Measurements from ENCODE around the gene RAB28. TPM values are rescaled to one million over a fixed set of nuclear protein-coding genes. Genes with fewer than 3 reads are reported as not detected.

RAB28 gene
- total RNA-seq, 1 donor from 2014 or later: 11.9 TPM

DNA sequence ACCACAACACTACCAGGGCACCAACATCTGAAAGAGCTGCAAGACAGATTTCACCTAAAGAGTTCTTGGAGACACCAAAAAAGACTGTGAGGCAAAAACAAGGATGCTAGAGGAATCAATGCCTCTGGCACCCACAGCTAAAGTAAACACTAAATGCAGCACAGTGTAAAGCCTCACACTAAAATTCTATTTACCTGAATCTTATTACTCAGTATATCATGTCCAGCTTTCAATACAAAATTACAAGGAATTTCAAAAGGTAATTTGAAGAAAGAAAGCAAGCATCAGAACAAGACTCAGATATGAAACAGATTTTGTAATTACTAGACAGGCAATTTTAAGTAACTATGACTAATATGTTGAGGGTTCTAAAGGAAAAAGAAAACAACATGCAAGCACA, 19.6 kb downstream of the RAB28 start:
- no peaks in the 10 kb centered on the region for H3K36me3 ChIP-seq (ENCODE audit: insufficient read depth, low read length)
- H3K4me3 ChIP-seq (ENCODE audit: insufficient read depth, low read depth, low read length): no peak overlapping the region
- H3K4me1 Mint-ChIP-seq (ENCODE audit: low read depth, unreplicated experiment): no peaks in the 10 kb centered on the region
- H3K27ac ChIP-seq (ENCODE audit: low read depth, low read length): no peak overlapping the region
- no peaks in the 10 kb centered on the region for H3K4me1 ChIP-seq (ENCODE audit: insufficient read depth, low read length)
- no peak overlapping the region for H3K4me2 ChIP-seq (ENCODE audit: low read length)
- H3K27me3 Mint-ChIP-seq (ENCODE audit: low read depth, unreplicated experiment): no peaks in the 10 kb centered on the region
- H3K27ac Mint-ChIP-seq (ENCODE audit: unreplicated experiment): no peak overlapping the region
- H3K27me3 ChIP-seq (ENCODE audit: insufficient read depth, low read length): no peaks in the 10 kb centered on the region
- peaks cover 21% of the 10 kb centered on the region for H4K20me1 ChIP-seq (ENCODE audit: insufficient read depth, low read length)
- H3K4me3 Mint-ChIP-seq (ENCODE audit: unreplicated experiment): no peak overlapping the region
- H3K36me3 Mint-ChIP-seq (ENCODE audit: low read depth, unreplicated experiment): no peaks in the 10 kb centered on the region
- H3K9me3 ChIP-seq (ENCODE audit: insufficient read depth, low read depth, low read length): no peaks in the 10 kb centered on the region
- TF ChIP-seq EZH2 (IDR thresholded peaks at IDR 0.05; ENCODE audit: insufficient read depth, low read length): no peak
- TF ChIP-seq, protein P1, sequence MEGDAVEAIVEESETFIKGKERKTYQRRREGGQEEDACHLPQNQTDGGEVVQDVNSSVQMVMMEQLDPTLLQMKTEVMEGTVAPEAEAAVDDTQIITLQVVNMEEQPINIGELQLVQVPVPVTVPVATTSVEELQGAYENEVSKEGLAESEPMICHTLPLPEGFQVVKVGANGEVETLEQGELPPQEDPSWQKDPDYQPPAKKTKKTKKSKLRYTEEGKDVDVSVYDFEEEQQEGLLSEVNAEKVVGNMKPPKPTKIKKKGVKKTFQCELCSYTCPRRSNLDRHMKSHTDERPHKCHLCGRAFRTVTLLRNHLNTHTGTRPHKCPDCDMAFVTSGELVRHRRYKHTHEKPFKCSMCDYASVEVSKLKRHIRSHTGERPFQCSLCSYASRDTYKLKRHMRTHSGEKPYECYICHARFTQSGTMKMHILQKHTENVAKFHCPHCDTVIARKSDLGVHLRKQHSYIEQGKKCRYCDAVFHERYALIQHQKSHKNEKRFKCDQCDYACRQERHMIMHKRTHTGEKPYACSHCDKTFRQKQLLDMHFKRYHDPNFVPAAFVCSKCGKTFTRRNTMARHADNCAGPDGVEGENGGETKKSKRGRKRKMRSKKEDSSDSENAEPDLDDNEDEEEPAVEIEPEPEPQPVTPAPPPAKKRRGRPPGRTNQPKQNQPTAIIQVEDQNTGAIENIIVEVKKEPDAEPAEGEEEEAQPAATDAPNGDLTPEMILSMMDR (IDR thresholded peaks at IDR 0.05; ENCODE audit: insufficient read depth, low read depth, low read length): no peak
- DNase-seq (ENCODE audit: low read depth) (no peak), FAIRE-seq (no peak)
- peaks cover 47% of the 10 kb centered on the region for H3K79me2 ChIP-seq (ENCODE audit: insufficient read depth, low read length)
- H3K9me3 Mint-ChIP-seq (ENCODE audit: unreplicated experiment): no peaks in the 10 kb centered on the region
- H3K9ac ChIP-seq (ENCODE audit: low read length): no peak overlapping the region
- no peak overlapping the region for H2AFZ ChIP-seq (ENCODE audit: low read depth, low read length)

DNA sequence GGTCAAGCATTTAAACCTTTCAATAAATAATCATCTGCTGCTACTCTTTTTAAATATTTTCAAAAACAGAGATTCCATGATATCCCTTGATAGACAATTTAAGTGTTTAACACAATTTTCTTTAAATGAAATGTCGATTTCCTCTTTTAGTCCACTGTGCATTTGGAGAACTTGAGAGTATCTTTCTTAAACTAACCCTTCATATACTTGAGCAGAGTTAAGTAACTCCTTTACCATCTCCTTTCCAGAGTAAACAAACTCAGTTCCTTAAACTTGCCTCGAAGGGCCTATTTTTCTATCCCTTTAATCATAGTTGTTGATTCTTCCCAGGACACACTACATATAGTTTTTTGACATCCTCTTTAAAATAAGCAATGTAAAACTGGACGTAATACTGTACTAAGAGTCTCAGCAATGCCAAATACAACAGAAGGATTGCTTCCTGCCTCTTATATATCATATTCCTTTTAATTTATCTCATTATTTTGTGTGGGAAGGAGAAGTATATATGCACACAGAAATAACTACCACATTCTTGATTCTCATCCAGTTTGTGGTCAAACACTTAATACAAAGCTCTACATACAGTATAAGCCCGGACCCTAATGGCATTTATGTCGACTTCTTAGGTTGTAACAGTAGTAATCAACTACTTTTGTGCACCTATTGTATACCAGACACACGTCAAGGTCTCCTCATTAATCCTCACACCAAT, 22.8 kb downstream of the RAB28 start:
- Histone ChIP-seq H3K4me3 (ENCODE audit: insufficient read depth, low read depth, low read length) (no peak overlapping the region), H3K27me3 (ENCODE audit: insufficient read depth, low read length) (no peaks in the 10 kb centered on the region), H4K20me1 (ENCODE audit: insufficient read depth, low read length) (peaks cover 21% of the 10 kb centered on the region), H2AFZ (ENCODE audit: low read depth, low read length) (no peak overlapping the region), H3K4me2 (ENCODE audit: low read length) (no peak overlapping the region), H3K27ac (ENCODE audit: low read depth, low read length) (no peak overlapping the region), H3K9me3 (ENCODE audit: insufficient read depth, low read depth, low read length) (no peaks in the 10 kb centered on the region), H3K36me3 (ENCODE audit: insufficient read depth, low read length) (no peaks in the 10 kb centered on the region), H3K79me2 (ENCODE audit: insufficient read depth, low read length) (peaks cover 32% of the 10 kb centered on the region), H3K4me1 (ENCODE audit: insufficient read depth, low read length) (no peaks in the 10 kb centered on the region), H3K9ac (ENCODE audit: low read length) (no peak overlapping the region)
- TF ChIP-seq, protein P1 (IDR thresholded peaks at IDR 0.05; ENCODE audit: insufficient read depth, low read depth, low read length): no peak
- no peak for TF ChIP-seq EZH2 (IDR thresholded peaks at IDR 0.05; ENCODE audit: insufficient read depth, low read length)
- FAIRE-seq: no peak
- H3K27me3 Mint-ChIP-seq (ENCODE audit: low read depth, unreplicated experiment): no peaks in the 10 kb centered on the region
- no peak overlapping the region for H3K27ac Mint-ChIP-seq (ENCODE audit: unreplicated experiment)
- H3K36me3 Mint-ChIP-seq (ENCODE audit: low read depth, unreplicated experiment): peaks cover 2% of the 10 kb centered on the region
- peak; percentile 34 for DNase-seq (ENCODE audit: low read depth)
- H3K4me1 Mint-ChIP-seq (ENCODE audit: low read depth, unreplicated experiment): no peaks in the 10 kb centered on the region
- no peak overlapping the region for H3K4me3 Mint-ChIP-seq (ENCODE audit: unreplicated experiment)
- no peaks in the 10 kb centered on the region for H3K9me3 Mint-ChIP-seq (ENCODE audit: unreplicated experiment)

DNA sequence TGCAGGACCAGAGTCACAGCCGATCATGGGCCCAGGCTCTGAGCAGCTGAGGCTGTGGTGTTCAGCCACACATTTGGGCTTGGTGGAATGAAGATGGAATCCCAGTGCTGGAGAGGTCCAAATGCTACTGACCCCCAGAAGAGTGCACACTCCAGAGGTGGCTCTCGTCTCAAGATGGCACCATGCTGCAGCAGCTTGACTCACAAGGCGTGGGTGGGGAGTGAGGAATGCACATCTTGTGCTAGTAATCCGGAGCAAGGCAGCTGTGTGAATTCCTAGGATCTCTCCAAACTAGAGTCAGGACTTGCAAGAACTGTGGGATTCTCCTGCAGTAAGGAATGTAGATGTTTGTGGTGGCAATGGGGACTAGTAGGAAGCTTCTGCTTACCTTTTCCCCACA, 28.7 kb downstream of the RAB28 start:
- H4K20me1 ChIP-seq (ENCODE audit: insufficient read depth, low read length): no peaks in the 10 kb centered on the region
- no peak for FAIRE-seq
- H3K36me3 ChIP-seq (ENCODE audit: insufficient read depth, low read length): no peaks in the 10 kb centered on the region
- no peak overlapping the region for H3K4me2 ChIP-seq (ENCODE audit: low read length)
- H3K27me3 Mint-ChIP-seq (ENCODE audit: low read depth, unreplicated experiment): no peaks in the 10 kb centered on the region
- H3K4me1 Mint-ChIP-seq (ENCODE audit: low read depth, unreplicated experiment): peaks cover 9% of the 10 kb centered on the region
- TF ChIP-seq, protein P1 (IDR thresholded peaks at IDR 0.05; ENCODE audit: insufficient read depth, low read depth, low read length): no peak
- no peak for TF ChIP-seq EZH2 (IDR thresholded peaks at IDR 0.05; ENCODE audit: insufficient read depth, low read length)
- no peak overlapping the region for H2AFZ ChIP-seq (ENCODE audit: low read depth, low read length)
- H3K9me3 Mint-ChIP-seq (ENCODE audit: unreplicated experiment): no peaks in the 10 kb centered on the region
- no peak overlapping the region for H3K4me3 ChIP-seq (ENCODE audit: insufficient read depth, low read depth, low read length)
- H3K4me3 Mint-ChIP-seq (ENCODE audit: unreplicated experiment): peak overlapping the region; percentile 7
- DNase-seq (ENCODE audit: low read depth): peak; percentile 76
- peaks cover 10% of the 10 kb centered on the region for H3K36me3 Mint-ChIP-seq (ENCODE audit: low read depth, unreplicated experiment)
- H3K4me1 ChIP-seq (ENCODE audit: insufficient read depth, low read length): no peaks in the 10 kb centered on the region
- peak overlapping the region; percentile 83 for H3K27ac Mint-ChIP-seq (ENCODE audit: unreplicated experiment)
- H3K27me3 ChIP-seq (ENCODE audit: insufficient read depth, low read length): no peaks in the 10 kb centered on the region
- H3K9me3 ChIP-seq (ENCODE audit: insufficient read depth, low read depth, low read length): no peaks in the 10 kb centered on the region
- no peaks in the 10 kb centered on the region for H3K79me2 ChIP-seq (ENCODE audit: insufficient read depth, low read length)
- H3K9ac ChIP-seq (ENCODE audit: low read length): no peak overlapping the region
- no peak overlapping the region for H3K27ac ChIP-seq (ENCODE audit: low read depth, low read length)
